ENCODE measurements around the gene OR2L5. TPM values are rescaled to one million over a fixed set of nuclear protein-coding genes. Genes with fewer than 3 reads are reported as not detected.

OR2L5 gene, protein sequence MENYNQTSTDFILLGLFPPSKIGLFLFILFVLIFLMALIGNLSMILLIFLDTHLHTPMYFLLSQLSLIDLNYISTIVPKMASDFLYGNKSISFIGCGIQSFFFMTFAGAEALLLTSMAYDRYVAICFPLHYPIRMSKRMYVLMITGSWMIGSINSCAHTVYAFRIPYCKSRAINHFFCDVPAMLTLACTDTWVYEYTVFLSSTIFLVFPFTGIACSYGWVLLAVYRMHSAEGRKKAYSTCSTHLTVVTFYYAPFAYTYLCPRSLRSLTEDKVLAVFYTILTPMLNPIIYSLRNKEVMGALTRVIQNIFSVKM
- not detected for polyA plus RNA-seq (2013, experiment 1 of 4)
- polyA plus RNA-seq (2013, experiment 2 of 4): not detected
- not detected for polyA plus RNA-seq (2013, experiment 3 of 4)
- polyA plus RNA-seq (2013, experiment 4 of 4): not detected

- Histone ChIP-seq H3K4me3 (ENCODE audit: insufficient read depth, low read depth, low read length) (no peak within 1 kb of the TSS), H3K36me3 (ENCODE audit: control insufficient read depth, insufficient read depth, low read length) (no peaks in the 10 kb centered on the region), H3K9me3 (ENCODE audit: control insufficient read depth, low read length) (no peaks in the 10 kb centered on the region), H3K4me1 (ENCODE audit: control insufficient read depth, insufficient read depth, low read length) (no peaks in the 10 kb centered on the region), H3K27me3 (ENCODE audit: control insufficient read depth, insufficient read depth, low read length, poor library complexity, severe bottlenecking) (no peaks in the 10 kb centered on the region), H3K27ac (ENCODE audit: insufficient read depth, low read depth, low read length, poor library complexity, severe bottlenecking) (no peak within 1 kb of the TSS)
- WGBS, 2 experiments: 82 to 83% methylated on average over 2 of the region's 2 CpGs
Observed at GRCh38 chr1:248013229-248013710, at the start of gene OR2L5. Gene OR2L5, plus strand, starts transcription at chr1:248013660. Its CDS starts 8,288 bp downstream, at chr1:248021948.

- Histone ChIP-seq H3K27me3 (ENCODE audit: control insufficient read depth, insufficient read depth, low read length, poor library complexity, severe bottlenecking) (no peaks in the 10 kb centered on the region), H3K9me3 (ENCODE audit: control insufficient read depth, low read length) (peaks cover 3% of the 10 kb centered on the region), H3K4me1 (ENCODE audit: control insufficient read depth, insufficient read depth, low read length) (no peaks in the 10 kb centered on the region), H3K27ac (ENCODE audit: insufficient read depth, low read depth, low read length, poor library complexity, severe bottlenecking) (no peak within 1 kb of the TSS), H3K36me3 (ENCODE audit: control insufficient read depth, insufficient read depth, low read length) (no peaks in the 10 kb centered on the region), H3K4me3 (ENCODE audit: insufficient read depth, low read depth, low read length) (no peak within 1 kb of the TSS)
- 83 to 90% methylated on average over 1 of the region's 2 CpGs for WGBS, 2 experiments
Observed at GRCh38 chr1:247964933-247965332, 48.5 kb upstream of the OR2L5 start, which contains the start of gene OR2AK2. Gene OR2AK2, plus strand, starts transcription at chr1:247965233. Its CDS starts 144 bp downstream, at chr1:247965377.

- Histone ChIP-seq H3K36me3 (ENCODE audit: control insufficient read depth, insufficient read depth, low read length) (no peaks in the 10 kb centered on the region), H3K9me3 (ENCODE audit: control insufficient read depth, low read length) (peaks cover 3% of the 10 kb centered on the region), H3K27me3 (ENCODE audit: control insufficient read depth, insufficient read depth, low read length, poor library complexity, severe bottlenecking) (no peaks in the 10 kb centered on the region), H3K4me3 (ENCODE audit: insufficient read depth, low read depth, low read length) (no peak overlapping the region), H3K4me1 (ENCODE audit: control insufficient read depth, insufficient read depth, low read length) (no peaks in the 10 kb centered on the region), H3K27ac (ENCODE audit: insufficient read depth, low read depth, low read length, poor library complexity, severe bottlenecking) (no peak overlapping the region)
- 62 to 69% methylated on average over 4 to 5 of the region's 5 CpGs for WGBS, 2 experiments
Observed at GRCh38 chr1:247966532-247967204, 46.8 kb upstream of the OR2L5 start.

DNA sequence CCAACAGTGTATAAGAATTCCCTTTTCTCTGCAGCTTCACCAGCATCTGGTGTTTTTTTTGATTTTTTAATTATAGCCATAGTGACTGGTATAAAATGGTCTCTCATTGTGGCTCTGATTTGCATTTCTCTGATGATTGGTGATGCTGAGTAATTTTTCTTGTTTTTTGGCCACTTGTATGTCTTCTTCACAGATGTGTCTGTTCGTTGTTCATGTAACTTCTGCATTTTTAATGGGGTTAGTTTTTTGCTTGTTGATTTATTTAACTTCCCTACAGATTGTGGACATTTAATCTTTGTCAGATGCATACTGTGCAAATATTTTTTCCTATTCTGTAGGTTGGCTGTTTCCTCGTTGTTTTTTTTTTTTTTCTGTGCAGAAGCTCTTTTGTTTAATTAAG, 20.5 kb upstream of the OR2L5 start:
- Histone ChIP-seq H3K4me1 (ENCODE audit: control insufficient read depth, insufficient read depth, low read length) (no peaks in the 10 kb centered on the region), H3K36me3 (ENCODE audit: control insufficient read depth, insufficient read depth, low read length) (no peaks in the 10 kb centered on the region), H3K4me3 (ENCODE audit: insufficient read depth, low read depth, low read length) (no peak overlapping the region), H3K27me3 (ENCODE audit: control insufficient read depth, insufficient read depth, low read length, poor library complexity, severe bottlenecking) (no peaks in the 10 kb centered on the region), H3K9me3 (ENCODE audit: control insufficient read depth, low read length) (peaks cover 9% of the 10 kb centered on the region), H3K27ac (ENCODE audit: insufficient read depth, low read depth, low read length, poor library complexity, severe bottlenecking) (no peak overlapping the region)
- WGBS, 2 experiments: 50 to 74% methylated on average over 2 of the region's 2 CpGs

GRCh38 chr1:247998811-247999210, 14.6 kb upstream of the OR2L5 start:
- 36 to 43% methylated on average over 2 of the region's 2 CpGs for WGBS, 2 experiments
- Histone ChIP-seq H3K9me3 (ENCODE audit: control insufficient read depth, low read length) (peaks cover 9% of the 10 kb centered on the region), H3K36me3 (ENCODE audit: control insufficient read depth, insufficient read depth, low read length) (no peaks in the 10 kb centered on the region), H3K4me1 (ENCODE audit: control insufficient read depth, insufficient read depth, low read length) (no peaks in the 10 kb centered on the region), H3K27ac (ENCODE audit: insufficient read depth, low read depth, low read length, poor library complexity, severe bottlenecking) (no peak overlapping the region), H3K27me3 (ENCODE audit: control insufficient read depth, insufficient read depth, low read length, poor library complexity, severe bottlenecking) (no peaks in the 10 kb centered on the region), H3K4me3 (ENCODE audit: insufficient read depth, low read depth, low read length) (no peak overlapping the region)

- Histone ChIP-seq H3K36me3 (ENCODE audit: control insufficient read depth, insufficient read depth, low read length) (no peaks in the 10 kb centered on the region), H3K4me3 (ENCODE audit: insufficient read depth, low read depth, low read length) (no peak overlapping the region), H3K4me1 (ENCODE audit: control insufficient read depth, insufficient read depth, low read length) (no peaks in the 10 kb centered on the region), H3K27me3 (ENCODE audit: control insufficient read depth, insufficient read depth, low read length, poor library complexity, severe bottlenecking) (no peaks in the 10 kb centered on the region), H3K27ac (ENCODE audit: insufficient read depth, low read depth, low read length, poor library complexity, severe bottlenecking) (no peak overlapping the region), H3K9me3 (ENCODE audit: control insufficient read depth, low read length) (peaks cover under 1% of the 10 kb centered on the region)
- WGBS, 2 experiments: 70 to 100% methylated on average over 1 of the region's 1 CpG
Observed at GRCh38 chr1:248000169-248000568, 13.3 kb upstream of the OR2L5 start.

GRCh38 chr1:248007778-248008177, 5.7 kb upstream of the OR2L5 start:
- H3K4me3 ChIP-seq (ENCODE audit: insufficient read depth, low read depth, low read length): no peak overlapping the region
- no peaks in the 10 kb centered on the region for H3K27me3 ChIP-seq (ENCODE audit: control insufficient read depth, insufficient read depth, low read length, poor library complexity, severe bottlenecking)
- WGBS, 2 experiments: 36 to 75% methylated on average over 1 of the region's 1 CpG
- H3K27ac ChIP-seq (ENCODE audit: insufficient read depth, low read depth, low read length, poor library complexity, severe bottlenecking): no peak overlapping the region
- H3K36me3 ChIP-seq (ENCODE audit: control insufficient read depth, insufficient read depth, low read length): no peaks in the 10 kb centered on the region
- no peaks in the 10 kb centered on the region for H3K4me1 ChIP-seq (ENCODE audit: control insufficient read depth, insufficient read depth, low read length)
- H3K9me3 ChIP-seq (ENCODE audit: control insufficient read depth, low read length): no peaks in the 10 kb centered on the region

DNA sequence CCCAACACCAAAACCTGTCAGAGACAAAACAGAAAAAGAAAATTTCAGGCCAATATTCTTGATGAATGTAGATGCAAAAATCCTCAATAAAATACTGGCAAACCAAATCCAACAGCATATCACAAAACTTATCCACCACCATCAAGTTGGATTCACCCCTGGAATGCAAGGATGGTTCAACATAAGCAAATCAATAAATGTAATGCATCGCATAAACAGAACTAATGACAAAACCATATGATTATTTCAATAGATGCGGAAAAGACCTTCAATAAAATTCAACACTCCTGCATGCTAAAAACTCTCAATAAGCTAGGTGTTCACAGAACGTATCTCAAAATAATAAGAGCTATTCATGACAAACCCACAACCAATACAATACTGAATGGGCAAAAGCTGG, 3.8 kb upstream of the OR2L5 start:
- no peaks in the 10 kb centered on the region for H3K9me3 ChIP-seq (ENCODE audit: control insufficient read depth, low read length)
- H3K36me3 ChIP-seq (ENCODE audit: control insufficient read depth, insufficient read depth, low read length): no peaks in the 10 kb centered on the region
- no peak overlapping the region for H3K4me3 ChIP-seq (ENCODE audit: insufficient read depth, low read depth, low read length)
- no peak overlapping the region for H3K27ac ChIP-seq (ENCODE audit: insufficient read depth, low read depth, low read length, poor library complexity, severe bottlenecking)
- no peaks in the 10 kb centered on the region for H3K4me1 ChIP-seq (ENCODE audit: control insufficient read depth, insufficient read depth, low read length)
- 73 to 79% methylated on average over 3 of the region's 3 CpGs for WGBS, 2 experiments
- no peaks in the 10 kb centered on the region for H3K27me3 ChIP-seq (ENCODE audit: control insufficient read depth, insufficient read depth, low read length, poor library complexity, severe bottlenecking)

DNA sequence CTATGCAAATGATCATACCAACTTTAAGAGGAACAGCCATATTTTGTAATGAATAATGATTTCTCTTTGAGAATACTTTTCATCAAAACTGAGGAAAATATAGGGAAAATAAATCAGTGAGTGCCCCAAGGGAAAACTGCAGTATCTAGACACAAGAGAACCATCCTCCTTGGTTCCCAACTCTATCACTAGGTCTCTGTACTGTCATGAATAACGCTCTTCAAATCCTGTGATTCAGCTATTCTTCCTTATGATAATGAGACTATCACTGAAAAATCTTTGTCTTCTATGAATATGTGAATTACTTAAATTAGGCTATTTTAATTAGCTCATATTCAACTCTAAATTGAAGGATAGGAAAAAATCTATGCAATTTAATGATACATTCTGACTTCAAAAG, 2.3 kb downstream of the OR2L5 start:
- Histone ChIP-seq H3K27me3 (ENCODE audit: control insufficient read depth, insufficient read depth, low read length, poor library complexity, severe bottlenecking) (no peaks in the 10 kb centered on the region), H3K4me1 (ENCODE audit: control insufficient read depth, insufficient read depth, low read length) (no peaks in the 10 kb centered on the region), H3K4me3 (ENCODE audit: insufficient read depth, low read depth, low read length) (no peak overlapping the region), H3K36me3 (ENCODE audit: control insufficient read depth, insufficient read depth, low read length) (no peaks in the 10 kb centered on the region), H3K9me3 (ENCODE audit: control insufficient read depth, low read length) (no peaks in the 10 kb centered on the region), H3K27ac (ENCODE audit: insufficient read depth, low read depth, low read length, poor library complexity, severe bottlenecking) (no peak overlapping the region)
- WGBS, 2 experiments: 80% methylated on average over 1 of the region's 1 CpG; no CpG with 5 or more reads in 1 of the 2 experiments

GRCh38 chr1:248029770-248030169, 16.3 kb downstream of the OR2L5 start, which contains the start of gene OR2L2:
Gene OR2L2, plus strand, starts transcription at chr1:248030070. Its CDS starts 8,198 bp downstream, at chr1:248038268.
- Histone ChIP-seq H3K9me3 (ENCODE audit: control insufficient read depth, low read length) (no peaks in the 10 kb centered on the region), H3K36me3 (ENCODE audit: control insufficient read depth, insufficient read depth, low read length) (no peaks in the 10 kb centered on the region), H3K27ac (ENCODE audit: insufficient read depth, low read depth, low read length, poor library complexity, severe bottlenecking) (no peak within 1 kb of the TSS), H3K4me1 (ENCODE audit: control insufficient read depth, insufficient read depth, low read length) (no peaks in the 10 kb centered on the region), H3K27me3 (ENCODE audit: control insufficient read depth, insufficient read depth, low read length, poor library complexity, severe bottlenecking) (no peaks in the 10 kb centered on the region), H3K4me3 (ENCODE audit: insufficient read depth, low read depth, low read length) (no peak within 1 kb of the TSS)
- WGBS, 2 experiments: 33% methylated on average over 1 of the region's 2 CpGs; no CpG with 5 or more reads in 1 of the 2 experiments

Data from ectodermal cell (in vitro differentiated cells).